H9 (cell line): ENCODE results near the gene RPL6. TPM values are rescaled to one million over a fixed set of nuclear protein-coding genes. Genes with fewer than 3 reads are reported as not detected.
"Not testable (repeated sequence)": the region's sequence is repeated elsewhere in the genome, so short reads cannot be mapped to it uniquely, and the experiment has no call there.

Source experiments
- DNase-seq: peaks from one replicate; pipeline ENCODE4 v3.0.0-alpha.2; 2017
- H2AFZ ChIP-seq: one replicate; pipeline ENCODE4 v1.6.1; 2013; ENCODE audit warnings: mild to moderate bottlenecking, low read length, control low read depth, moderate library complexity
- H2AK5ac ChIP-seq: 2 replicates; pipeline ENCODE4 v1.6.1; 2013; ENCODE audit warnings: low read length, control low read depth, mixed read lengths; ENCODE audit not compliant: insufficient read length
- H2BK120ac ChIP-seq: one replicate; pipeline ENCODE4 v1.6.1; 2013; ENCODE audit warnings: low read depth, mild to moderate bottlenecking, low read length, control low read depth, inconsistent platforms; ENCODE audit not compliant: poor library complexity, severe bottlenecking
- H2BK12ac ChIP-seq: 2 replicates; pipeline ENCODE4 v1.6.1; 2013; ENCODE audit warnings: low read length, control low read depth, mixed read lengths, low read depth; ENCODE audit not compliant: insufficient read length
- H2BK15ac ChIP-seq: 2 replicates; pipeline ENCODE4 v1.6.1; 2013; ENCODE audit warnings: low read depth, low read length, control low read depth
- H2BK20ac ChIP-seq: one replicate; pipeline ENCODE4 v1.6.1; 2013; ENCODE audit warnings: low read depth, mild to moderate bottlenecking, low read length, control low read depth, inconsistent platforms; ENCODE audit not compliant: poor library complexity, severe bottlenecking
- H2BK5ac ChIP-seq: 2 replicates; pipeline ENCODE4 v1.6.1; 2013; ENCODE audit warnings: low read length, control low read depth, mixed read lengths; ENCODE audit not compliant: insufficient read length
- H3K14ac ChIP-seq: 2 replicates; pipeline ENCODE4 v1.6.1; 2013; ENCODE audit warnings: low read length, control low read depth; ENCODE audit not compliant: insufficient read depth
- H3K18ac ChIP-seq: 2 replicates; pipeline ENCODE4 v1.6.1; 2013; ENCODE audit warnings: low read depth, mild to moderate bottlenecking, mixed read lengths, low read length, control low read depth; ENCODE audit not compliant: insufficient read length
- H3K23ac ChIP-seq: 2 replicates; pipeline ENCODE4 v1.6.1; 2013; ENCODE audit warnings: low read length, control low read depth, mixed read lengths, low read depth; ENCODE audit not compliant: insufficient read length
- H3K23me2 ChIP-seq: 2 replicates; pipeline ENCODE4 v1.6.1; 2013; ENCODE audit warnings: low read depth, mild to moderate bottlenecking, mixed read lengths, low read length, control low read depth; ENCODE audit not compliant: insufficient read length, poor library complexity, severe bottlenecking
- H3K27ac ChIP-seq: 2 replicates; pipeline ENCODE4 v1.5.1; 2013; ENCODE audit warnings: low read length, control low read depth, mixed read lengths, low read depth; ENCODE audit not compliant: insufficient read length
- H3K27me3 ChIP-seq: 2 replicates; pipeline ENCODE4 v1.6.1; 2013; ENCODE audit warnings: low read length, control low read depth, inconsistent platforms; ENCODE audit not compliant: insufficient read depth
- H3K4ac ChIP-seq: 2 replicates; pipeline ENCODE4 v1.6.1; 2013; ENCODE audit warnings: low read depth, mild to moderate bottlenecking, control low read depth, inconsistent platforms, low read length, moderate library complexity
- H3K4me1 ChIP-seq: 2 replicates; pipeline ENCODE4 v1.6.1; 2013; ENCODE audit warnings: low read length, control low read depth, inconsistent platforms; ENCODE audit not compliant: insufficient read depth
- H3K4me2 ChIP-seq: 2 replicates; pipeline ENCODE4 v1.6.1; 2013; ENCODE audit warnings: low read length, control low read depth, mixed read lengths; ENCODE audit not compliant: insufficient read length, insufficient read depth
- H3K56ac ChIP-seq: 2 replicates; pipeline ENCODE4 v1.6.1; 2013; ENCODE audit warnings: low read depth, mild to moderate bottlenecking, mixed read lengths, low read length, control low read depth; ENCODE audit not compliant: insufficient read length
- H3K79me1 ChIP-seq: 2 replicates; pipeline ENCODE4 v1.6.1; 2013; ENCODE audit warnings: low read depth, mild to moderate bottlenecking, moderate library complexity, low read length, control low read depth, inconsistent platforms; ENCODE audit not compliant: insufficient read depth, poor library complexity, severe bottlenecking
- H3K79me2 ChIP-seq: 2 replicates; pipeline ENCODE4 v1.6.1; 2013; ENCODE audit warnings: low read length, control low read depth, inconsistent platforms; ENCODE audit not compliant: insufficient read depth
- H3K9ac ChIP-seq: 2 replicates; pipeline ENCODE4 v1.6.1; 2013; ENCODE audit warnings: low read length, control low read depth, mixed read lengths; ENCODE audit not compliant: insufficient read length; ENCODE audit errors: extremely low read depth
- H3K9me3 ChIP-seq: one replicate; pipeline ENCODE4 v1.6.1; 2013; ENCODE audit warnings: low read depth, low read length, inconsistent platforms; ENCODE audit not compliant: control insufficient read depth
- H3T11ph ChIP-seq: one replicate; pipeline ENCODE4 v1.6.1; 2013; ENCODE audit warnings: mild to moderate bottlenecking, low read length, control low read depth, inconsistent platforms
- H4K20me1 ChIP-seq: one replicate; pipeline ENCODE4 v1.6.1; 2013; ENCODE audit not compliant: control insufficient read depth, insufficient read length, insufficient read depth
- H4K5ac ChIP-seq: 2 replicates; pipeline ENCODE4 v1.6.1; 2013; ENCODE audit warnings: low read depth, mild to moderate bottlenecking, mixed read lengths, low read length, control low read depth; ENCODE audit not compliant: insufficient read length
- H4K8ac ChIP-seq: replicated peaks from 2 replicates; pipeline ENCODE4 v1.6.1; 2013; ENCODE audit warnings: low read length, control low read depth, mixed read lengths, low read depth; ENCODE audit not compliant: insufficient read length
- H4K91ac ChIP-seq: 2 replicates; pipeline ENCODE4 v1.6.1; 2013; ENCODE audit warnings: low read depth, mild to moderate bottlenecking, moderate library complexity, mixed read lengths, low read length, control low read depth; ENCODE audit not compliant: insufficient read length
- H3K27ac Mint-ChIP-seq, 3 experiments: 2 replicates in 2 of 3; 3 replicates in 1 of 3; pipeline ENCODE4 v1.8.0; 2020 to 2021; ENCODE audit warnings: mixed read lengths in 3 of 3, mild to moderate bottlenecking in 1 of 3, moderate library complexity in 1 of 3
- H3K27me3 Mint-ChIP-seq: 2 replicates; pipeline ENCODE4 v1.8.0; 2021; ENCODE audit warnings: low read depth, mild to moderate bottlenecking, moderate library complexity, mixed read lengths
- H3K36me3 Mint-ChIP-seq, 3 experiments: 2 replicates in 2 of 3; 3 replicates in 1 of 3; pipeline ENCODE4 v1.8.0; 2020 to 2021; ENCODE audit warnings: low read depth in 3 of 3, mixed read lengths in 3 of 3; ENCODE audit not compliant: insufficient read depth in 1 of 3
- H3K4me1 Mint-ChIP-seq, 2 experiments: 2 replicates each; pipeline ENCODE4 v1.8.0; 2020; ENCODE audit warnings: mixed read lengths in 2 of 2
- H3K4me3 Mint-ChIP-seq, 2 experiments: 2 replicates in 1 of 2; 3 replicates in 1 of 2; pipeline ENCODE4 v1.8.0; 2020 to 2021; ENCODE audit warnings: mild to moderate bottlenecking in 2 of 2, mixed read lengths in 2 of 2, moderate library complexity in 1 of 2
- H3K9me3 Mint-ChIP-seq, 2 experiments: 2 replicates in 1 of 2; 3 replicates in 1 of 2; pipeline ENCODE4 v1.8.0; 2020; ENCODE audit warnings: mild to moderate bottlenecking in 2 of 2, mixed read lengths in 2 of 2, moderate library complexity in 1 of 2
- WGBS: extraction: QIAGEN DNeasy Blood & Tissue Kit; methylation state at CpG from one replicate; pipeline ENCODE4 v1.1.7; 2013; ENCODE audit warnings: missing lambda C conversion rate, low lambda C conversion rate, mixed read lengths; ENCODE audit not compliant: insufficient read length; ENCODE audit errors: extremely low coverage; 5-methylcytosine and 5-hydroxymethylcytosine counted together
- total RNA-seq: library from RNA; stranded (reverse); gene quantifications from 2 replicates; pipeline ENCODE4 v1.2.1, GENCODE V29; 2021
- TF ChIP-seq, protein P1 (sequence below): fragments of 200-600 bp; sonication (generic); conservative IDR thresholded peaks from 3 replicates; pipeline ENCODE4 v1.8.0; 2021; ENCODE audit warnings: antibody characterized with exemption, mild to moderate bottlenecking

The RPL6 gene
- total RNA-seq, 1 experiment from 2014 or later = 1,921 TPM

DNA sequence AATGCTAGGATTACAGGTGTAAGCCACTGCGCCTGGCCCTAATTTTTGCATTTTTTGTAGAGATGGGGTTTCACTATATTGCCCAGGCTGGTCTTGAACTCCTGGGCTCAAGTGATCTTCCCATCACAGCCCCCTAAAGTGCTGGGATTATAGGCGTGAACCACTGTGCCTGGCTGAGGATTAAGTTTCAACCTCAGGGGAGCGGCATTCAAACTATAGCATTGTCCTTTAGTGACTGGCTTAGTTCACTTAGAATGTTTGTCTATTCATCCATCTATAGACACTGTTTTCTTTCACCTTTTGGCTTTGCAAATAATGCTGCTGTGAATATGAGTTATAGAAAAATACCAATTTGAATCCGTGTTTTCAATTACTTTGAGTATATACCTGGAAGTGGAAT, 34.5 kb upstream of the RPL6 start:
- no peak overlapping the region for H2BK20ac ChIP-seq
- no peak overlapping the region for H3K23ac ChIP-seq
- H3K27ac Mint-ChIP-seq = no peak overlapping the region
- no CpG with 5 or more reads among the region's 4 CpGs for WGBS
- H3K27ac ChIP-seq = no peak overlapping the region
- no peaks in the 10 kb centered on the region for H4K20me1 ChIP-seq
- no peaks in the 10 kb centered on the region for H3K27me3 Mint-ChIP-seq
- H3K56ac ChIP-seq = no peak overlapping the region
- no peak overlapping the region for H3K4me2 ChIP-seq
- H3K9me3 ChIP-seq = no peaks in the 10 kb centered on the region
- H4K8ac ChIP-seq = no peak overlapping the region
- H2AFZ ChIP-seq = no peak overlapping the region
- H2AK5ac ChIP-seq = no peak overlapping the region
- H3K14ac ChIP-seq = no peak overlapping the region
- H2BK120ac ChIP-seq = no peak overlapping the region
- H3K79me2 ChIP-seq = no peaks in the 10 kb centered on the region; the same call in 1 of the 2 replicates
- TF ChIP-seq, protein P1, sequence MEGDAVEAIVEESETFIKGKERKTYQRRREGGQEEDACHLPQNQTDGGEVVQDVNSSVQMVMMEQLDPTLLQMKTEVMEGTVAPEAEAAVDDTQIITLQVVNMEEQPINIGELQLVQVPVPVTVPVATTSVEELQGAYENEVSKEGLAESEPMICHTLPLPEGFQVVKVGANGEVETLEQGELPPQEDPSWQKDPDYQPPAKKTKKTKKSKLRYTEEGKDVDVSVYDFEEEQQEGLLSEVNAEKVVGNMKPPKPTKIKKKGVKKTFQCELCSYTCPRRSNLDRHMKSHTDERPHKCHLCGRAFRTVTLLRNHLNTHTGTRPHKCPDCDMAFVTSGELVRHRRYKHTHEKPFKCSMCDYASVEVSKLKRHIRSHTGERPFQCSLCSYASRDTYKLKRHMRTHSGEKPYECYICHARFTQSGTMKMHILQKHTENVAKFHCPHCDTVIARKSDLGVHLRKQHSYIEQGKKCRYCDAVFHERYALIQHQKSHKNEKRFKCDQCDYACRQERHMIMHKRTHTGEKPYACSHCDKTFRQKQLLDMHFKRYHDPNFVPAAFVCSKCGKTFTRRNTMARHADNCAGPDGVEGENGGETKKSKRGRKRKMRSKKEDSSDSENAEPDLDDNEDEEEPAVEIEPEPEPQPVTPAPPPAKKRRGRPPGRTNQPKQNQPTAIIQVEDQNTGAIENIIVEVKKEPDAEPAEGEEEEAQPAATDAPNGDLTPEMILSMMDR = no peak
- H3K36me3 Mint-ChIP-seq = peaks cover 5 to 25% (median 11%) of the 10 kb centered on the region in 3 experiments; a peak in 5 of 7 replicates
- no peak overlapping the region for H2BK12ac ChIP-seq
- H4K5ac ChIP-seq = no peak overlapping the region
- no peaks in the 10 kb centered on the region for H3K23me2 ChIP-seq
- H3K4ac ChIP-seq = no peak overlapping the region
- no peak overlapping the region for H3K4me3 Mint-ChIP-seq
- no peak overlapping the region for H3K9ac ChIP-seq
- no peak overlapping the region for H2BK5ac ChIP-seq
- no peaks in the 10 kb centered on the region for H3K4me1 Mint-ChIP-seq
- H3K9me3 Mint-ChIP-seq = no peaks in the 10 kb centered on the region
- no peak overlapping the region for H4K91ac ChIP-seq
- H3K27me3 ChIP-seq = no peaks in the 10 kb centered on the region
- no peak for DNase-seq
- no peak overlapping the region for H3K18ac ChIP-seq
- peaks cover 5% of the 10 kb centered on the region for H3K79me1 ChIP-seq
- no peak overlapping the region for H3T11ph ChIP-seq
- H2BK15ac ChIP-seq = no peak overlapping the region
- no peaks in the 10 kb centered on the region for H3K4me1 ChIP-seq

DNA sequence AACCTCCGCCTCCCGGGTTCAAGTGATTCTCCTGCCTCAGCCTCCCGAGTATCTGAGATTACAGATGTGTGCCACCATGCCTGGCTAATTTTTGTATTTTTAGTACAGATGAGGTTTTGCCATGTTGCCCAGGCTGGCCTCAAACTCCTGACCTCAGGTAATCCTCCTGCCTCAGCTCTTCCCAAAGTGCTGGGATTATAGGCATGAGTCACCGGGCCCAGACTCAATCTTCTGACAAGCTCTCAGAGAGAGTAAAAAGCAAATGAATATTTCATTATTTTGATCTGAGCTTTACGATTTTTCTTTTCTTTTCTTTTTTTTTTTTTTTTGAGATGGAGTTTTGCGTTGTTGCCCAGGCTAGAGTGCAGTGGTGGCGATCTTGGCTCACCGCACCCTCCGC, 31.2 kb upstream of the RPL6 start:
- H3K4me1 ChIP-seq, H2AK5ac ChIP-seq, H4K91ac ChIP-seq, H3K14ac ChIP-seq, H3K9me3 ChIP-seq, H3K79me2 ChIP-seq, H3K36me3 Mint-ChIP-seq, H3K27ac ChIP-seq, H3K27me3 ChIP-seq, H2BK5ac ChIP-seq, H2BK120ac ChIP-seq, H3K18ac ChIP-seq, H3K23me2 ChIP-seq, H2BK15ac ChIP-seq, H3K9ac ChIP-seq, H4K8ac ChIP-seq, H3K4ac ChIP-seq, DNase-seq, H2AFZ ChIP-seq, H3K4me1 Mint-ChIP-seq, H3K4me2 ChIP-seq, H3T11ph ChIP-seq, H3K79me1 ChIP-seq, H3K9me3 Mint-ChIP-seq, H3K23ac ChIP-seq, H3K27me3 Mint-ChIP-seq, H2BK12ac ChIP-seq, H3K56ac ChIP-seq, H4K5ac ChIP-seq, H4K20me1 ChIP-seq, H3K4me3 Mint-ChIP-seq: not testable (repeated sequence)
- WGBS = no CpG with 5 or more reads among the region's 9 CpGs
- peak overlapping the region; percentile 75 for H2BK20ac ChIP-seq
- peak overlapping the region in 1 of 3 experiments; percentile 49; a peak in 1 of 7 replicates for H3K27ac Mint-ChIP-seq
